Esophagus (tissue), 2 donors: ENCODE data around the gene CPN2. TPM values are rescaled to one million over a fixed set of nuclear protein-coding genes. Genes with fewer than 3 reads are reported as not detected.

Experiments
- H3K27ac ChIP-seq, 2 donors: one replicate each; pipeline ENCODE4 v1.5.1; 2013; ENCODE audit warnings: low read depth in 2 of 2, mild to moderate bottlenecking in 2 of 2, inconsistent platforms in 1 of 2, low read length in 1 of 2, moderate library complexity in 1 of 2
- H3K27me3 ChIP-seq, 2 donors: one replicate each; pipeline ENCODE4 v1.6.1; 2013; ENCODE audit warnings: low read length in 2 of 2, control low read depth in 1 of 2, mild to moderate bottlenecking in 1 of 2; ENCODE audit not compliant: insufficient read depth in 2 of 2, control insufficient read depth in 1 of 2
- H3K36me3 ChIP-seq, 2 donors: one replicate each; pipeline ENCODE4 v1.6.1; 2013; ENCODE audit warnings: low read length in 1 of 2; ENCODE audit not compliant: control insufficient read depth in 2 of 2, insufficient read depth in 2 of 2
- H3K4me1 ChIP-seq, 2 donors: one replicate each; pipeline ENCODE4 v1.6.1; 2013; ENCODE audit warnings: low read length in 1 of 2; ENCODE audit not compliant: control insufficient read depth in 2 of 2, insufficient read depth in 2 of 2
- H3K4me3 ChIP-seq, 2 donors: one replicate each; pipeline ENCODE4 v1.5.1; 2013; ENCODE audit warnings: low read length in 2 of 2, mild to moderate bottlenecking in 2 of 2, low read depth in 1 of 2, moderate library complexity in 1 of 2
- H3K9me3 ChIP-seq, 2 donors: one replicate each; pipeline ENCODE4 v1.6.1; 2013; ENCODE audit warnings: mild to moderate bottlenecking in 2 of 2, low read depth in 1 of 2, low read length in 1 of 2, moderate library complexity in 1 of 2; ENCODE audit not compliant: control insufficient read depth in 2 of 2, insufficient read depth in 1 of 2
- WGBS, 2 donors: extraction: QIAGEN DNeasy Blood & Tissue Kit; methylation state at CpG; one replicate each; pipeline ENCODE4 v1.1.7; 2013; 5-methylcytosine and 5-hydroxymethylcytosine counted together
- polyA plus RNA-seq, 2 donors: library from polyadenylated mRNA; stranded (reverse); fragments of 200-250 nt; gene quantifications; one replicate each; pipeline ENCODE4 v1.2.3, GENCODE V29; 2013
- donor health status: healthy with polysubstance abuse.
- donor health status: Bipolar disorder and iron deficiency.

Gene CPN2
- polyA plus RNA-seq, 2 donors, result 0.02 TPM; not detected in 1

- H3K27me3 ChIP-seq, result no peaks in the 10 kb centered on the region
- no peak overlapping the region for H3K4me3 ChIP-seq
- peaks cover 0 to 2% of the 10 kb centered on the region in 2 donors for H3K4me1 ChIP-seq
- WGBS, 2 donors, result 96 to 97% methylated on average over 3 of the region's 3 CpGs
- H3K27ac ChIP-seq, result no peak overlapping the region
- no peaks in the 10 kb centered on the region for H3K36me3 ChIP-seq
- no peaks in the 10 kb centered on the region for H3K9me3 ChIP-seq
These were observed 58.8 kb downstream of the CPN2 start for GRCh38 chr3:194292331-194292730.

Other genes with a start within 250 kb of the CPN2 start
- gene HES1, start 215.2 kb downstream of the CPN2 start, polyA plus RNA-seq, result 10 to 100 TPM; 68.9 to 78.3 TPM
- gene LRRC15, start 18.4 kb upstream of the CPN2 start, polyA plus RNA-seq, result under 1 TPM; 0.02 to 0.04 TPM
- under 1 TPM in 1 of 2 donors, not detected in 1; 0.01 TPM for gene GP5, start 47.9 kb upstream of the CPN2 start, polyA plus RNA-seq
- gene ATP13A3, start 135.7 kb upstream of the CPN2 start, polyA plus RNA-seq, result 10 to 100 TPM in 1 of 2 donors, 1 to 10 TPM in 1; 9.6 to 12.2 TPM